Measurements from ENCODE around the gene MEOX2. TPM values are rescaled to one million over a fixed set of nuclear protein-coding genes. Genes with fewer than 3 reads are reported as not detected.

MEOX2 gene
- total RNA-seq, 1 donor from 2014 or later: not detected

- peaks cover 31% of the 10 kb centered on the region for H3K4me1 Mint-ChIP-seq
- peaks cover 88% of the 10 kb centered on the region for H3K27me3 Mint-ChIP-seq (ENCODE audit: low read depth)
- H3K36me3 Mint-ChIP-seq: no peaks in the 10 kb centered on the region
- no peak for TF ChIP-seq CTCF (IDR thresholded peaks at IDR 0.05; ENCODE audit: unreplicated experiment)
- no peak for DNase-seq (ENCODE audit: low spot score in 2 of 2, unreplicated experiment in 2 of 2)
- H3K27ac Mint-ChIP-seq: no peak overlapping the region
- H3K4me3 Mint-ChIP-seq: peak overlapping the region; percentile 59
- H3K9me3 Mint-ChIP-seq: no peaks in the 10 kb centered on the region
Observed at GRCh38 chr7:15684871-15685270, 1.6 kb downstream of the MEOX2 start.

GRCh38 chr7:15684111-15684800, 2.2 kb downstream of the MEOX2 start:
- Mint-ChIP-seq H3K27ac (no peak overlapping the region), H3K36me3 (no peaks in the 10 kb centered on the region), H3K9me3 (no peaks in the 10 kb centered on the region), H3K4me1 (peaks cover 31% of the 10 kb centered on the region), H3K27me3 (ENCODE audit: low read depth) (peaks cover 86% of the 10 kb centered on the region), H3K4me3 (no peak overlapping the region)
- DNase-seq (ENCODE audit: low spot score in 2 of 2, unreplicated experiment in 2 of 2): no peak
- TF ChIP-seq CTCF (IDR thresholded peaks at IDR 0.05; ENCODE audit: unreplicated experiment): no peak

GRCh38 chr7:15682751-15683245, 3.7 kb downstream of the MEOX2 start:
- no peaks in the 10 kb centered on the region for H3K9me3 Mint-ChIP-seq
- no peak overlapping the region for H3K27ac Mint-ChIP-seq
- H3K27me3 Mint-ChIP-seq (ENCODE audit: low read depth): peaks cover 84% of the 10 kb centered on the region
- peaks cover 24% of the 10 kb centered on the region for H3K4me1 Mint-ChIP-seq
- DNase-seq (ENCODE audit: low spot score in 2 of 2, unreplicated experiment in 2 of 2): no peak
- no peak for TF ChIP-seq CTCF (IDR thresholded peaks at IDR 0.05; ENCODE audit: unreplicated experiment)
- H3K36me3 Mint-ChIP-seq: no peaks in the 10 kb centered on the region
- no peak overlapping the region for H3K4me3 Mint-ChIP-seq

- no peak overlapping the region for H3K4me3 Mint-ChIP-seq
- no peak overlapping the region for H3K27ac Mint-ChIP-seq
- H3K36me3 Mint-ChIP-seq: no peaks in the 10 kb centered on the region
- no peaks in the 10 kb centered on the region for H3K9me3 Mint-ChIP-seq
- DNase-seq (ENCODE audit: low spot score in 2 of 2, unreplicated experiment in 2 of 2): no peak
- H3K4me1 Mint-ChIP-seq: peaks cover 18% of the 10 kb centered on the region
- TF ChIP-seq CTCF (IDR thresholded peaks at IDR 0.05; ENCODE audit: unreplicated experiment): no peak
- peaks cover 82% of the 10 kb centered on the region for H3K27me3 Mint-ChIP-seq (ENCODE audit: low read depth)
Observed at GRCh38 chr7:15682111-15682510, 4.4 kb downstream of the MEOX2 start.

- Mint-ChIP-seq H3K27me3 (ENCODE audit: low read depth) (peaks cover 79% of the 10 kb centered on the region), H3K36me3 (no peaks in the 10 kb centered on the region), H3K9me3 (no peaks in the 10 kb centered on the region), H3K27ac (no peak overlapping the region), H3K4me1 (peaks cover 13% of the 10 kb centered on the region), H3K4me3 (no peak overlapping the region)
- no peak for TF ChIP-seq CTCF (IDR thresholded peaks at IDR 0.05; ENCODE audit: unreplicated experiment)
- DNase-seq (ENCODE audit: low spot score in 2 of 2, unreplicated experiment in 2 of 2): no peak
Observed at GRCh38 chr7:15681631-15682030, 4.9 kb downstream of the MEOX2 start.

Data from mesothelial cell of epicardium (in vitro differentiated cells).